ENCODE measurements around the gene VWA2. TPM values are rescaled to one million over a fixed set of nuclear protein-coding genes. Genes with fewer than 3 reads are reported as not detected.

VWA2 gene
- polyA plus RNA-seq, 3 donors = not detected

DNA sequence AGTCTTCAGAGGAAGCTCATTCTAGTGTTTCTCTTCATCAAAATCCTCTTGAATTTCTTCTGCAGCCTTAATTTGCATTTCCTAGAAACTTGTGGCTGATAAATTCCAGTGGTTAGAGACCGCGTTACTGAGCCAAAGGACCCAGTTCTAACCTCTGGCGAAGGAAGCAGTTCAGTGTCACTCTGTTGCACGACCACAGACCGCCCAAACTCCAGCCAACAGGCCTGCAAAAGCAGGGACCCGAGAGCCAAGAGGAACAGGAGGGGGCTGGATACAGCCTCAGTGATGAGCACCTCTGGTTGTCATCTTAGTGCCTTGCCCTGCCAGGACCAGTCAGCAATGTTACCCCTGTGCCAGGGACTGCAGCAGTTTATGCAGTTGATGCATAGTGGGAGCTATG, 95.2 kb downstream of the VWA2 start:
- no peaks in the 10 kb centered on the region for H4K20me1 ChIP-seq (ENCODE audit: insufficient read depth, low read length)
- no peak overlapping the region for H3K9ac ChIP-seq (ENCODE audit: insufficient read depth, low read length, poor library complexity, severe bottlenecking)
- H3K4me2 ChIP-seq (replicated peaks; ENCODE audit: extremely low read depth, low read length, poor library complexity, severe bottlenecking) = no peak overlapping the region
- Mint-ChIP-seq H3K9me3 (peaks cover 0 to 2% (median 0%) of the 10 kb centered on the region in 7 donors), H3K4me3 (no peak overlapping the region), H3K27ac (no peak overlapping the region), H3K4me1 (no peaks in the 10 kb centered on the region), H3K36me3 (no peaks in the 10 kb centered on the region), H3K27me3 (ENCODE audit: low read depth in 3 of 3) (peaks cover 3 to 6% (median 6%) of the 10 kb centered on the region in 3 donors)
- H3K36me3 ChIP-seq (replicated peaks in 1 of 2; ENCODE audit: control insufficient read depth in 1 of 2, insufficient read depth in 2 of 2, low read length in 2 of 2) = no peaks in the 10 kb centered on the region
- no peaks in the 10 kb centered on the region for H3K27me3 ChIP-seq (ENCODE audit: control insufficient read depth in 2 of 2, insufficient read depth in 2 of 2, low read length in 2 of 2)
- H3K9me3 ChIP-seq (replicated peaks in 1 of 2; ENCODE audit: control insufficient read depth in 1 of 2, insufficient read depth in 1 of 2, low read length in 2 of 2) = no peaks in the 10 kb centered on the region
- H2AFZ ChIP-seq (ENCODE audit: insufficient read depth, low read depth, low read length, poor library complexity, severe bottlenecking) = no peak overlapping the region
- TF ChIP-seq, protein P1, sequence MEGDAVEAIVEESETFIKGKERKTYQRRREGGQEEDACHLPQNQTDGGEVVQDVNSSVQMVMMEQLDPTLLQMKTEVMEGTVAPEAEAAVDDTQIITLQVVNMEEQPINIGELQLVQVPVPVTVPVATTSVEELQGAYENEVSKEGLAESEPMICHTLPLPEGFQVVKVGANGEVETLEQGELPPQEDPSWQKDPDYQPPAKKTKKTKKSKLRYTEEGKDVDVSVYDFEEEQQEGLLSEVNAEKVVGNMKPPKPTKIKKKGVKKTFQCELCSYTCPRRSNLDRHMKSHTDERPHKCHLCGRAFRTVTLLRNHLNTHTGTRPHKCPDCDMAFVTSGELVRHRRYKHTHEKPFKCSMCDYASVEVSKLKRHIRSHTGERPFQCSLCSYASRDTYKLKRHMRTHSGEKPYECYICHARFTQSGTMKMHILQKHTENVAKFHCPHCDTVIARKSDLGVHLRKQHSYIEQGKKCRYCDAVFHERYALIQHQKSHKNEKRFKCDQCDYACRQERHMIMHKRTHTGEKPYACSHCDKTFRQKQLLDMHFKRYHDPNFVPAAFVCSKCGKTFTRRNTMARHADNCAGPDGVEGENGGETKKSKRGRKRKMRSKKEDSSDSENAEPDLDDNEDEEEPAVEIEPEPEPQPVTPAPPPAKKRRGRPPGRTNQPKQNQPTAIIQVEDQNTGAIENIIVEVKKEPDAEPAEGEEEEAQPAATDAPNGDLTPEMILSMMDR (IDR thresholded peaks at IDR 0.05) = no peak
- DNase-seq = no peak
- no peaks in the 10 kb centered on the region for H3K4me1 ChIP-seq (ENCODE audit: control insufficient read depth in 1 of 2, insufficient read depth in 2 of 2, low read length in 2 of 2)
- H3K27ac ChIP-seq (ENCODE audit: low read depth in 1 of 2, low read length in 2 of 2) = no peak overlapping the region
- WGBS (ENCODE audit: insufficient coverage) = 22% methylated on average over 6 of the region's 6 CpGs
- no peak overlapping the region for H3K4me3 ChIP-seq (replicated peaks in 1 of 3; ENCODE audit: low read depth in 2 of 3, low read length in 3 of 3)
- intact Hi-C loops (cut with micrococcal nuclease) = no loop called here
- H3K79me2 ChIP-seq (ENCODE audit: insufficient read depth, low read length) = no peaks in the 10 kb centered on the region

DNA sequence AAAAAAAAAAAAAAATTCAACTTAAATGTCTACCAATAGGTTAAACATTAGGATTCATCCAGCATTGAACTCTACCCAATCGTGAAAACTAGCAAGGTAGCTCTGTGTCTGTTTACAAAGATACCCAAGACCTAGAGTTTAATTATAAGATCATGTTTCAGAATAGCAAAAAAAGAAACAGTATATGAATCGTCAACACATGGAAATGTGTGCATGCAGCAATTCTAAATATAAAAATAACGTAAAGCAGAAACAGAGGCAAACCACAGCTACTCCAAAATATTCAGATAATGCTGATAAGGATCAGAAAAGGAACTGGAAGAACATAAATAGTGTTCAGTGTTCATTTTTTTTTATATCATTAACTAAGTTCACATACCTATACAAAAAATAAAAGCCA, 96.6 kb downstream of the VWA2 start:
- H3K4me1 Mint-ChIP-seq = no peaks in the 10 kb centered on the region
- Histone ChIP-seq H3K36me3 (replicated peaks in 1 of 2; ENCODE audit: control insufficient read depth in 1 of 2, insufficient read depth in 2 of 2, low read length in 2 of 2) (no peaks in the 10 kb centered on the region), H2AFZ (ENCODE audit: insufficient read depth, low read depth, low read length, poor library complexity, severe bottlenecking) (no peak overlapping the region), H4K20me1 (ENCODE audit: insufficient read depth, low read length) (no peaks in the 10 kb centered on the region), H3K27ac (ENCODE audit: low read depth in 1 of 2, low read length in 2 of 2) (no peak overlapping the region), H3K9ac (ENCODE audit: insufficient read depth, low read length, poor library complexity, severe bottlenecking) (no peak overlapping the region), H3K4me2 (replicated peaks; ENCODE audit: extremely low read depth, low read length, poor library complexity, severe bottlenecking) (no peak overlapping the region), H3K4me1 (ENCODE audit: control insufficient read depth in 1 of 2, insufficient read depth in 2 of 2, low read length in 2 of 2) (no peaks in the 10 kb centered on the region), H3K9me3 (replicated peaks in 1 of 2; ENCODE audit: control insufficient read depth in 1 of 2, insufficient read depth in 1 of 2, low read length in 2 of 2) (no peaks in the 10 kb centered on the region), H3K4me3 (replicated peaks in 1 of 3; ENCODE audit: low read depth in 2 of 3, low read length in 3 of 3) (no peak overlapping the region), H3K79me2 (ENCODE audit: insufficient read depth, low read length) (no peaks in the 10 kb centered on the region), H3K27me3 (ENCODE audit: control insufficient read depth in 2 of 2, insufficient read depth in 2 of 2, low read length in 2 of 2) (no peaks in the 10 kb centered on the region)
- H3K27me3 Mint-ChIP-seq (ENCODE audit: low read depth in 3 of 3) = peaks cover 3 to 8% (median 6%) of the 10 kb centered on the region in 3 donors
- intact Hi-C loops (cut with micrococcal nuclease) = no loop called here
- H3K4me3 Mint-ChIP-seq = no peak overlapping the region
- H3K9me3 Mint-ChIP-seq = peaks cover 0 to 2% (median 0%) of the 10 kb centered on the region in 7 donors
- no peaks in the 10 kb centered on the region for H3K36me3 Mint-ChIP-seq
- TF ChIP-seq, protein P1 (IDR thresholded peaks at IDR 0.05) = no peak
- H3K27ac Mint-ChIP-seq = no peak overlapping the region
- WGBS (ENCODE audit: insufficient coverage) = no CpG with 5 or more reads among the region's 3 CpGs
- DNase-seq = no peak

All from CD14-positive monocyte (primary cell).